Lower leg skin (tissue), 4 donors: ENCODE results near the gene DPYD. TPM values are rescaled to one million over a fixed set of nuclear protein-coding genes. Genes with fewer than 3 reads are reported as not detected.

Experiments used
- DNase-seq, 2 donors: peaks; one replicate each; pipeline ENCODE4 v3.0.0-alpha.2; 2019; ENCODE audit warnings: low spot score in 2 of 2
- H3K4me3 ChIP-seq: fragments of 200-600 bp; sonication (generic); 2 replicates; pipeline ENCODE4 v1.5.1; 2017; ENCODE audit warnings: mild to moderate bottlenecking, low read depth; ENCODE audit not compliant: poor library complexity, severe bottlenecking
- POLR2A ChIP-seq, 2 donors: fragments of 450-650 bp; IDR thresholded peaks; one replicate each; pipeline ENCODE4 v1.6.1; 2016 to 2017; ENCODE audit warnings: antibody characterized with exemption in 2 of 2, mild to moderate bottlenecking in 1 of 2, moderate library complexity in 1 of 2
- whole genome bisulfite sequencing, 2 donors: methylation state at CpG; one replicate each; pipeline ENCODE4 v1.1.5; 2018; 5-methylcytosine and 5-hydroxymethylcytosine counted together
- intact Hi-C: fragments of 100-400 bp; cut with DNase I; formaldehyde crosslinking; loops from one replicate; pipeline ENCODE4 v1.15.0; 2023; ENCODE audit warnings: low total_unique reads
- total RNA-seq, 4 donors: library from RNA; depleted of rRNA; stranded (reverse); fragments of >200 nt; gene quantifications; one replicate each; pipeline ENCODE4 v1.1.0, GENCODE V29; 2016
- TF ChIP-seq, protein P1 (sequence below), 3 donors: fragments of 450-650 bp; IDR thresholded peaks; one replicate each; pipeline ENCODE4 v1.5.1; 2016; ENCODE audit warnings: antibody characterized with exemption in 3 of 3, mild to moderate bottlenecking in 3 of 3, moderate library complexity in 2 of 3

Gene DPYD
- total RNA-seq, 4 donors from 2014 or later: 10.6 to 16.1 (median 14.6) TPM

DNA sequence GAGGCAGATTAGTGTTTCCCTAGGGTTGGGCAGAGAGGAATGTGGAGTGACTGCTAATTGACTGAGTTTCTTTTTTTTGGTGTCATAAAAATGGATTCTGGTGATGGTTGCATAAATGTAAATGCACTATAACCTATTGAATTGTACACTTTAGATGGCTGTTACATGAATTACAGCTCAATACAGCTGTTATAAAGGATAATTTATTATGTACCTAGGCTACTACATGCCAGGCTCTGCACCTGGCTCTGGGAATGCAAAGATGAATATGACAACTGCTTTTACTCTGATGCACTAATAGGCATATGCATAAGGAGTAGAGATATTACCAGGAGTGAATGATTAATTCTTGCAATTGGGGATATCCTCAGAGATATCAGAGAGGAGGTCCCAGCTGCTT, 854.0 kb downstream of the DPYD start:
- DNase-seq: no peak
- no peak for TF ChIP-seq POLR2A (IDR thresholded peaks at IDR 0.05)
- TF ChIP-seq, protein P1, sequence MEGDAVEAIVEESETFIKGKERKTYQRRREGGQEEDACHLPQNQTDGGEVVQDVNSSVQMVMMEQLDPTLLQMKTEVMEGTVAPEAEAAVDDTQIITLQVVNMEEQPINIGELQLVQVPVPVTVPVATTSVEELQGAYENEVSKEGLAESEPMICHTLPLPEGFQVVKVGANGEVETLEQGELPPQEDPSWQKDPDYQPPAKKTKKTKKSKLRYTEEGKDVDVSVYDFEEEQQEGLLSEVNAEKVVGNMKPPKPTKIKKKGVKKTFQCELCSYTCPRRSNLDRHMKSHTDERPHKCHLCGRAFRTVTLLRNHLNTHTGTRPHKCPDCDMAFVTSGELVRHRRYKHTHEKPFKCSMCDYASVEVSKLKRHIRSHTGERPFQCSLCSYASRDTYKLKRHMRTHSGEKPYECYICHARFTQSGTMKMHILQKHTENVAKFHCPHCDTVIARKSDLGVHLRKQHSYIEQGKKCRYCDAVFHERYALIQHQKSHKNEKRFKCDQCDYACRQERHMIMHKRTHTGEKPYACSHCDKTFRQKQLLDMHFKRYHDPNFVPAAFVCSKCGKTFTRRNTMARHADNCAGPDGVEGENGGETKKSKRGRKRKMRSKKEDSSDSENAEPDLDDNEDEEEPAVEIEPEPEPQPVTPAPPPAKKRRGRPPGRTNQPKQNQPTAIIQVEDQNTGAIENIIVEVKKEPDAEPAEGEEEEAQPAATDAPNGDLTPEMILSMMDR (IDR thresholded peaks at IDR 0.05): no peak
- intact Hi-C loops: no loop called here
- no peak overlapping the region for H3K4me3 ChIP-seq

DNA sequence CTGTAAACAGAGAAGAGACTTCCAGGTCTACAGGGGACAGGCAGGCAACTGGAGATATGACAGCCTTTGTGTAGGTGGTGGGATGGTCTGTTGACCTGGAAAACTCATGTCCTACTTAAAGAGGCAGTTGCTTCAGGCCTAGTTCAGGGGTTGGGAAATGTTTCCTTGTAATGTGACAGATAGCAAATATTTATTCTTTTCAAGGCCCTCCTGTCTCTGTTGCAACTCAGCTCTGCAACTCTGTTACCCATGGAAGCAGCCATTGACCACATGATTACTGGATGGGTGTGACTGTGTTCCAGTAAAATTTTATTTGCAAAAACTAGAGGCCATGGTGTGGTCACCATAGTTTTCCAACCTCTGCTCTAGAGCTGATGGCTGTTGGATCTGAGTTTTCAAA, 857.3 kb downstream of the DPYD start:
- DNase-seq: no peak
- H3K4me3 ChIP-seq: no peak overlapping the region
- intact Hi-C loops: no loop called here
- TF ChIP-seq, protein P1 (IDR thresholded peaks at IDR 0.05): no peak
- no peak for TF ChIP-seq POLR2A (IDR thresholded peaks at IDR 0.05)

DNA sequence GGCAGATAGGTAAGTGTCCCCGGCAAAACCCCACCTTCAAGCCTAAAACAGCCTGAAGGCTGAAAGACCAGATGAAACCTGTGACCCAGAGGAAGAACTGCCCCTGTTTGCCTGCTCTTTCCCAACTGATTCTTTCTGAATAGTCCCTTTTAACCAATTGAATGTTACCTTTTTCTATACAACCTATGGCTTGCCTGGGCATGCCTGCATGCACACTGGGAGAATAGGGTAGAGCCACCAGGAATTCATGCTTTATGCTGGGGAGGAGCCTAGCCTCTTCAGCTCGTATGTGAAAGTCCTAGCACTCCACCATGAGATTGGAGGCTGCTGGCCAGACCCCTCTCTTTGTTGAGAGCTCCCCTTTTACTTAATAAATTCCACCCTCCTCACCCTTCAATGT, 859.2 kb downstream of the DPYD start:
- DNase-seq: no peak
- no peak overlapping the region for H3K4me3 ChIP-seq
- WGBS, 2 donors: 54 to 56% methylated on average over 2 of the region's 2 CpGs
- no peak for TF ChIP-seq POLR2A (IDR thresholded peaks at IDR 0.05)
- TF ChIP-seq, protein P1 (IDR thresholded peaks at IDR 0.05): no peak
- intact Hi-C loops: no loop called here

DNA sequence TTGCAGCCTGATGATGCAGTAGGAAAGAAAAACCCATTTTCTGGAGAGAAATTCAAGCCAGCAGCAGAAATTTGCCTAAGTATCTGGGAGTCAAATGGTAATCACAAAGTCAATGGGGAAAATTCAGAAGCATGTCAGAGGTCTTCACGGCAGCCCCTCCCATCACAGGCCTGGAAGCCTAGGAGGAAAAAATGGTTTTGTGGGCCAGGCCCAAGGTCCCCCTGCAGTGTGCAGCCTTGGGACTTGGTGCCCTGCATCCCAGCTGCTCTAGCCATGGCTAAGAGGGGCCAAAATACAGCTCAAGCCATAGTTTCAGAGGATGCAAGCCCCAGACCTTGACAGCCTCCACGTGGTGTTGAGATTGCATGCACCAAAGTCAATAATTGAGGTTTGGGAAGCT, 864.4 kb downstream of the DPYD start:
- 84 to 90% methylated on average over 2 of the region's 2 CpGs for WGBS, 2 donors
- no peak for DNase-seq
- intact Hi-C loops: no loop called here

DNA sequence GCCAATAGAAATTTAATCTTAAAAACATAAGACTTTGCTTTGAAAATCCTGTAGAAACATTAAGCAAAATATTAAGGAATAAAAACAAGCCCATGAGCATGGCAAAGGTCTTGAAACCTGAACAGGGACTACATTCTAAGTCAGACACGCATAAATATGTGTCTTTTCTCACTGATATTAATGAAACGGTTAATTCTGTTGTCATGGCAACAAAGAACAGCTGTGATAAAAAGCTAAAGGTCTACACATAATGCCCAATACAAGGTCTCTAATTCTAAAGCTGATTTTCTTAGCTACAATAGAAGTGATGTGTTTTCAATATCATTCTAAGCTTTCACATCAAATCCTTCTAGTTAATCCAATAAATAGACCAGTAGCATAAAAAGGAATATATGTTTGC, 867.6 kb downstream of the DPYD start:
- intact Hi-C loops: no loop called here
- no peak for TF ChIP-seq POLR2A (IDR thresholded peaks at IDR 0.05)
- TF ChIP-seq, protein P1 (IDR thresholded peaks at IDR 0.05): no peak
- no peak overlapping the region for H3K4me3 ChIP-seq
- no peak for DNase-seq
- 86% methylated on average over 2 of the region's 2 CpGs for WGBS, 2 donors

More for the DNA sequence above, 864.4 kb downstream of the DPYD start:
- TF ChIP-seq POLR2A (IDR thresholded peaks at IDR 0.05): no peak
- no peak overlapping the region for H3K4me3 ChIP-seq

DNA sequence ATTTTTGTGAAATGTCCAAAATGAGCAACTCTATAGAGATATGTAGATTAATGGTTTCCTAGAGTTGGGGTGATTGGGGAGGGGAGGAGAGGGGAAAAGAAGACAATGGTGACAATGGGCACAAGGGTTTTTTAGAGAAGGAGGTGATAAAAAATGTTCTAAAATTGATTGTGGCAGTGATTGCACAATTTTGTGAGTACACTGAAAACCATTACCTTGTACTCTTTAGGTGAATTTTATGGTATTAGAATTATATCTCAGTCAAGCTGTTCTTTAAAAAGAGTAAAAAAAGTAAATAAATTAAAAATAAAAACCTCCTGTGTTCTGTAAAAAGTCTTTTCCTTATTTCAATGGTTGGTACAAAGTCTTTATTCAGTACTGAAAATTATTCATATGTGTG, 869.0 kb downstream of the DPYD start:
- intact Hi-C loops: no loop called here
- no peak for DNase-seq
- TF ChIP-seq, protein P1 (IDR thresholded peaks at IDR 0.05): no peak
- no peak for TF ChIP-seq POLR2A (IDR thresholded peaks at IDR 0.05)
- H3K4me3 ChIP-seq: no peak overlapping the region
